HG03520 (cell line): ENCODE results near the gene STIM1.

Experiments used
- ATAC-seq: cut with Tn5 transposase; IDR thresholded peaks from one replicate; pipeline ENCODE4 v1.9.1; 2021; ENCODE audit warnings: mild to moderate bottlenecking, moderate library complexity; ENCODE audit not compliant: unreplicated experiment

STIM1 gene

GRCh38 chr11:3909901-3910300 is 54.4 kb downstream of the STIM1 start:
- ATAC-seq: no peak

- ATAC-seq: no peak
These were observed 56.5 kb downstream of the STIM1 start for GRCh38 chr11:3911908-3912505.

- no peak for ATAC-seq
These were observed 58.5 kb downstream of the STIM1 start for GRCh38 chr11:3913921-3914320.

GRCh38 chr11:3914805-3915204 is 59.3 kb downstream of the STIM1 start:
- ATAC-seq: no peak

GRCh38 chr11:3916962-3917361 is 61.5 kb downstream of the STIM1 start:
- ATAC-seq: no peak

- ATAC-seq: no peak
These were observed 64.8 kb downstream of the STIM1 start for GRCh38 chr11:3920148-3920852.

GRCh38 chr11:3922056-3922455 is 66.6 kb downstream of the STIM1 start:
- ATAC-seq: no peak

GRCh38 chr11:3925513-3925912 is 70.0 kb downstream of the STIM1 start:
- no peak for ATAC-seq

- no peak for ATAC-seq
These were observed 71.1 kb downstream of the STIM1 start for GRCh38 chr11:3926458-3927095.

GRCh38 chr11:3927129-3927796 is 71.8 kb downstream of the STIM1 start:
- ATAC-seq: no peak

GRCh38 chr11:3929232-3929631 is 73.8 kb downstream of the STIM1 start:
- ATAC-seq: no peak

GRCh38 chr11:3929649-3930048 is 74.2 kb downstream of the STIM1 start:
- no peak for ATAC-seq

GRCh38 chr11:3932698-3933097 is 77.2 kb downstream of the STIM1 start:
- ATAC-seq: no peak

- ATAC-seq: no peak
These were observed 77.7 kb downstream of the STIM1 start for GRCh38 chr11:3933165-3933628.

- ATAC-seq: no peak
These were observed 79.2 kb downstream of the STIM1 start for GRCh38 chr11:3934658-3935057.

GRCh38 chr11:3936517-3936916 is 81.1 kb downstream of the STIM1 start:
- ATAC-seq: no peak

- ATAC-seq: no peak
These were observed 83.7 kb downstream of the STIM1 start for GRCh38 chr11:3939211-3939610.

- no peak for ATAC-seq
These were observed 84.3 kb downstream of the STIM1 start for GRCh38 chr11:3939651-3940190.

GRCh38 chr11:3942160-3942955 is 86.9 kb downstream of the STIM1 start:
- ATAC-seq: no peak

GRCh38 chr11:3942956-3943497 is 87.6 kb downstream of the STIM1 start:
- ATAC-seq: no peak
